GM12875 (cell line): ENCODE measurements around the gene SCARF1.

Experiments
- H3K4me3 ChIP-seq: one replicate; pipeline ENCODE4 v1.5.1; 2011; ENCODE audit warnings: low read depth, low read length, control low read depth
- CTCF ChIP-seq: IDR thresholded peaks from 2 replicates; pipeline ENCODE4 v1.5.1; 2011; ENCODE audit warnings: low read depth, mild to moderate bottlenecking, control low read depth, inconsistent platforms, low read length, moderate library complexity, borderline replicate concordance; ENCODE audit not compliant: insufficient read depth

SCARF1 gene

DNA sequence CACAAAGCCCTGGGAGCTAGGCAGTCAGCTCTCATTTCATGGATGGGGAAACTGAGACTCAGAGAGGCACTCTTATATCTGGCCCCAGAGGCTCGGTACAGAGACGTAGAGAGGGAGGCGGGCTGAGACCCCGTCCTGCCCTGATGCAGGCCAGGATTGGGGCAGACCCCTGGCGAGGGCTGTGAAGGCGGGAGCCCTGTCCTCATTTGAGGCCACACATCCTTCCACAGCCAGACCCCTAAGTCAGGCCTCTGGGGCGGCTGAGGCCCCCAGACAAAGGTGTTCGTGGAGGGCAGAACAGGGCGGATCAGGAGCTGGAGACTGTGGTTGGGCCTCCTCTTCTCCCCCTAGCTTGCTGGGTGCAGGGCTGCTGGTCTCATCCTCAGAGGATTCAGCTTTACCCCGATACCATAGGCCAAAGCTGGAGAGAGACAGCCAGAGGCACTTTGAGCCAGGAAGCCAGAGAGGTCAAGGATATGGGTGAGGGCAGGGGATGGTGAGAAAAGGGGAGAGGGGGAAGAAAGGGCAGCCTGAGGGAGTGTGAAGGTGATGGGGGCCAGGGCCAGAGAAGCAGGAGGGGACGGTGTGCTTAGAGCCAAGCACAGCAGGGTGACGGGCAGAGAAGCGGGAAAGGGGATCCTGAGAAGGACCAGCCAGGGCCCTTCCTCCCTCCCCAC is 805 bp upstream of the SCARF1 start:
- no peak for TF ChIP-seq CTCF
- no peak overlapping the region for H3K4me3 ChIP-seq

GRCh38 chr17:1644493-1645206 is 882 bp downstream of the SCARF1 start:
- TF ChIP-seq CTCF: no peak
- H3K4me3 ChIP-seq: peak overlapping the region; percentile 59

DNA sequence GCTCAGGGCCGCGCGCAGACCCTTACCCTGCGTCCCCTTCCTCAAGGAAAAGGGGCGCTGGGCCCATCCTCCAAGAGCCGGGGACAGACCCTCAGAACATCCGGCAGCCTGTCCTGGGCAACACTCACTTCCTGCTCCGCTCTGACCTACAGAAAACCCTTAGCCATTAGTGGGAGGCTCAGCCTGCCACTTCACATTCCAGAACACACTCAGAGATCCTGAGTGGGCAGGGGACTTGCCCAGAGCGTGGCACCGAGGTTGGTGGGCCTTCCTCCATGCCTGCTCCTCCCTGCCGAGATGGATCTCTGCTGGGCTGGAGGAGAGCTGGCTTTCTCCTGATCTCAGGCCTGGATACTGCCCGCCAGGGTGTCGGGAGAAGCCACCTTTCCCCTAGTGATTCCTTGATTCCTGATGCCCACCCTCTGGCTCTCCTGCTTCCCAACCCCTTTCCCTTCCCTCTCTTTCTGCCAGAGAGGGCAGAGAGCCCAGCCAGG is 1.5 kb downstream of the SCARF1 start:
- no peak for TF ChIP-seq CTCF
- H3K4me3 ChIP-seq: peak overlapping the region; percentile 59

GRCh38 chr17:1643293-1643998 is 2.1 kb downstream of the SCARF1 start:
- TF ChIP-seq CTCF: peak; percentile 33; the same call in 1 of the 2 replicates
- H3K4me3 ChIP-seq: peak overlapping the region; percentile 59

- TF ChIP-seq CTCF: no peak
Measured at GRCh38 chr17:1641065-1641403, 4.5 kb downstream of the SCARF1 start.

DNA sequence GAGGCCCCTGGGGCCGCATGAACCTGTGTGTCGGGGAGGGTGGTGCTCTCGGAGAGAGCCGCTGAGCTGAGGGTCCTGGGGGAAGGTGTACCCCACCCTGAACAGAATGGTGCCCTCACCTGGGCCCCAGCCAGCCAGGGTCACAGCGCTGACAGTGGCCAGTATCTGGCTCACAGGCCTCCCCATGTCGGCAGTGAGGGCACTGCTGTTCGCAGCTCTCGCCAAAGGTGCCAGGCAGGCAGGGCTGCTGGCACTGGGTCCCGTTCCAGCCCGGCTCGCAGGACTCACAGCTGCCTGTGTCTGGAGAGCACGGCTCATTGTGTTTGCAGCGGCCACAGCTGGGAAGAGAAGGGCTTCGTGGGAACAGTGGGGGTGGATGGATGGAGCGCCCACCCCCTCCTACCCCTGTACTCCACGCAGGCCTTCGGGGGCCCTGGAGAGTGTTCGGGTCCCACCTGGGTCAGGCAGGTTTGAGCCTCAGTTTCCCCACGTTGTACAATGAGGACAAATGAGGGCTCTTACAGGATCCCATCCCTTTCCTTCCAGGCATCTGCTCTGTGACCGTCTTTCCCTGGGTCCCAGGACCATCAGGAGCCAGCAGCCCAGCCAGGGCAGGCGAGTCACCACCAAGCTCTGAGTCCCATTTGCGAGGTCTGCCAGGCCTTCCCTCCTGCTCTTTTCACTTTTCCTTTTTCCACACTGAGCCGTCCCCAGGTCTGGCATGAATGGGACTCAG is 5.0 kb downstream of the SCARF1 start:
- no peak overlapping the region for H3K4me3 ChIP-seq
- TF ChIP-seq CTCF: no peak

More at GRCh38 chr17:1641065-1641403, 4.5 kb downstream of the SCARF1 start:
- no peak overlapping the region for H3K4me3 ChIP-seq
